NCI-H345 treated with DMSO at 0.1 percent for 48 hours (cell line): ENCODE data around the gene ASCL2.
"Not testable (repeated sequence)": the region's sequence is repeated elsewhere in the genome, so short reads cannot be mapped to it uniquely, and the experiment has no call there.

Source experiments
- DNase-seq: peaks from one replicate; lab custom pipeline; 2025; ENCODE audit not compliant: unreplicated experiment; lab: John Stamatoyannopoulos, UW

Gene ASCL2

GRCh38 chr11:2298795-2299761 is 28.7 kb upstream of the ASCL2 start:
- peak; percentile 65 for DNase-seq

- no peak for DNase-seq
Measured at GRCh38 chr11:2298131-2298794, 27.9 kb upstream of the ASCL2 start.

GRCh38 chr11:2297623-2298030 is 27.2 kb upstream of the ASCL2 start:
- no peak for DNase-seq

GRCh38 chr11:2296913-2297622 is 26.7 kb upstream of the ASCL2 start:
- DNase-seq, result no peak

GRCh38 chr11:2295971-2296912 is 25.9 kb upstream of the ASCL2 start:
- DNase-seq, result no peak

- DNase-seq, result no peak
Measured at GRCh38 chr11:2294926-2295290, 24.5 kb upstream of the ASCL2 start.

GRCh38 chr11:2293984-2294925 is 23.9 kb upstream of the ASCL2 start:
- no peak for DNase-seq

- no peak for DNase-seq
Measured at GRCh38 chr11:2293531-2293971, 23.2 kb upstream of the ASCL2 start.

GRCh38 chr11:2290351-2290841 is 20.0 kb upstream of the ASCL2 start:
- peak; percentile 89 for DNase-seq

- DNase-seq, result no peak
Measured at GRCh38 chr11:2289859-2290258, 19.5 kb upstream of the ASCL2 start.

GRCh38 chr11:2289350-2289749 is 19.0 kb upstream of the ASCL2 start:
- DNase-seq, result no peak

GRCh38 chr11:2287091-2287490 is 16.7 kb upstream of the ASCL2 start:
- no peak for DNase-seq

- not testable (repeated sequence) for DNase-seq
Measured at GRCh38 chr11:2286350-2286749, 16.0 kb upstream of the ASCL2 start.

GRCh38 chr11:2280208-2280607 is 9.8 kb upstream of the ASCL2 start:
- no peak for DNase-seq

GRCh38 chr11:2277933-2278523 is 7.6 kb upstream of the ASCL2 start:
- no peak for DNase-seq

- no peak for DNase-seq
Measured at GRCh38 chr11:2277008-2277346, 6.6 kb upstream of the ASCL2 start.

- no peak for DNase-seq
Measured at GRCh38 chr11:2276280-2277007, 6.1 kb upstream of the ASCL2 start.
